Tibial nerve (tissue), 3 donors: ENCODE results near the gene TSC1.

Source experiments
- EP300 ChIP-seq, 2 donors: sonication (generic); formaldehyde crosslinking; IDR thresholded peaks; one replicate each; pipeline ENCODE4 v1.6.1; 2017; ENCODE audit warnings: antibody characterized with exemption in 2 of 2, mild to moderate bottlenecking in 1 of 2
- POLR2A ChIP-seq, 2 donors: fragments of 450-650 bp; IDR thresholded peaks; one replicate each; pipeline ENCODE4 v1.6.1; 2017; ENCODE audit warnings: antibody characterized with exemption in 2 of 2, mild to moderate bottlenecking in 2 of 2, moderate library complexity in 2 of 2

DNA sequence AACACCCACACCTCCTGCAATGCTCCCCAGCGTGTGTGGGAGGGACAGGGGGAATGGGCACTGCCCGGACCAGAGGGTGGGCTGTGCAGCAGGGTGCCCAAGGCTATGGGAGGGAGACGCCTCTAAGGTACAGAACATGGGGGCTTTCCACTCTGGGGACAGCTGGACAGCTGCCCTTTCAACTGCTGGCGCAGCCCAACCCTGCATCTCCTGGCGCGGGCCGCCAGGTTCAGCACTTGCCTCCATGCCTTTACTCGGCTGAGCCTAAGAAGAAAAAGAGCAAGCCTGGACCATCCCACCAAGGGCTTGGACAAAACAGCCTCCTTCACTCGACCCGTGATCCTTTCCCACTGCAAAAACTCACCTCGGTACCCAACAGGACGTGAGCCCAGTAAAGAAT is 81.3 kb downstream of the TSC1 start:
- TF ChIP-seq EP300 (IDR thresholded peaks at IDR 0.05) (no peak), POLR2A (IDR thresholded peaks at IDR 0.05) (no peak)
